HFFc6 (cell line): ENCODE data around the gene HDC. TPM values are rescaled to one million over a fixed set of nuclear protein-coding genes. Genes with fewer than 3 reads are reported as not detected.

Experiments used
- DNase-seq: peaks from one replicate; pipeline ENCODE4 v3.0.0-alpha.2; 2018
- H3K27ac Mint-ChIP-seq: 2 replicates; pipeline ENCODE4 v1.8.0; 2020; ENCODE audit warnings: mild to moderate bottlenecking, mixed read lengths
- H3K27me3 Mint-ChIP-seq: 2 replicates; pipeline ENCODE4 v1.8.0; 2021; ENCODE audit warnings: mild to moderate bottlenecking, moderate library complexity, mixed read lengths; ENCODE audit not compliant: insufficient read depth
- H3K36me3 Mint-ChIP-seq: 2 replicates; pipeline ENCODE4 v1.8.0; 2021; ENCODE audit warnings: low read depth, mixed read lengths
- H3K4me1 Mint-ChIP-seq: 2 replicates; pipeline ENCODE4 v1.8.0; 2020; ENCODE audit warnings: low read depth, mixed read lengths
- H3K4me3 Mint-ChIP-seq: 2 replicates; pipeline ENCODE4 v1.8.0; 2020; ENCODE audit warnings: mild to moderate bottlenecking, moderate library complexity, mixed read lengths
- H3K9me3 Mint-ChIP-seq: 2 replicates; pipeline ENCODE4 v1.8.0; 2020; ENCODE audit warnings: mild to moderate bottlenecking, mixed read lengths
- total RNA-seq, 6 experiments: library from RNA; stranded (reverse); fragmentation: NEBNext Ultra II Directional; extraction: Animal tissue kit (Norgen Biotek cat#: 25700); gene quantifications; 2 replicates in 1 of 6; 3 replicates in 5 of 6; pipeline ENCODE4 v1.2.3, GENCODE V29; 2021
- TF ChIP-seq, protein P1 (sequence below): fragments of 200-600 bp; sonication (generic); IDR thresholded peaks from 2 replicates; pipeline ENCODE4 v1.5.0; 2021; ENCODE audit warnings: antibody characterized with exemption, mild to moderate bottlenecking

The HDC gene
- total RNA-seq, 6 experiments from 2014 or later: 0.07 TPM; not detected in 5

DNA sequence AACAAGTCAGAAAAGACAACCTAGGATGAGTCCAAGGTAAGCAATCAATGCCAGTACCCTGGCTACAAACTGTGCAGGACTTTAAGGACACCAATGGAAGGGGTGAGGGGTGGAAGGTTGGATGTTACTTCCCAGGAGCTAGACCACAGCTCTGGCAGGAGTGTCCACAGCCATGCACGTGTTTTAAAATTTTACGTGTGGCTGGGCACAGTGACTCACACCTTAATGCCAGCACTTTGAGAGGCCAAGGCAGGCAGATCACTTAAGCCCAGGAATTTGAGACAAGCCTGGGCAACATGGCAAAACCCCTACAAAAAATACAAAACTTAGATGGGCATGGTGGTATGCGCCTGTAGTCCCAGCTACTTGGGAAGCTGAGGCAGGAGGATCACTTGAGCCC is 14.7 kb upstream of the HDC start:
- TF ChIP-seq, protein P1, sequence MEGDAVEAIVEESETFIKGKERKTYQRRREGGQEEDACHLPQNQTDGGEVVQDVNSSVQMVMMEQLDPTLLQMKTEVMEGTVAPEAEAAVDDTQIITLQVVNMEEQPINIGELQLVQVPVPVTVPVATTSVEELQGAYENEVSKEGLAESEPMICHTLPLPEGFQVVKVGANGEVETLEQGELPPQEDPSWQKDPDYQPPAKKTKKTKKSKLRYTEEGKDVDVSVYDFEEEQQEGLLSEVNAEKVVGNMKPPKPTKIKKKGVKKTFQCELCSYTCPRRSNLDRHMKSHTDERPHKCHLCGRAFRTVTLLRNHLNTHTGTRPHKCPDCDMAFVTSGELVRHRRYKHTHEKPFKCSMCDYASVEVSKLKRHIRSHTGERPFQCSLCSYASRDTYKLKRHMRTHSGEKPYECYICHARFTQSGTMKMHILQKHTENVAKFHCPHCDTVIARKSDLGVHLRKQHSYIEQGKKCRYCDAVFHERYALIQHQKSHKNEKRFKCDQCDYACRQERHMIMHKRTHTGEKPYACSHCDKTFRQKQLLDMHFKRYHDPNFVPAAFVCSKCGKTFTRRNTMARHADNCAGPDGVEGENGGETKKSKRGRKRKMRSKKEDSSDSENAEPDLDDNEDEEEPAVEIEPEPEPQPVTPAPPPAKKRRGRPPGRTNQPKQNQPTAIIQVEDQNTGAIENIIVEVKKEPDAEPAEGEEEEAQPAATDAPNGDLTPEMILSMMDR: no peak
- Mint-ChIP-seq H3K4me1 (peaks cover 9% of the 10 kb centered on the region), H3K27ac (no peak overlapping the region), H3K4me3 (no peak overlapping the region), H3K36me3 (peaks cover 14% of the 10 kb centered on the region), H3K9me3 (no peaks in the 10 kb centered on the region), H3K27me3 (peaks cover 2% of the 10 kb centered on the region)
- no peak for DNase-seq

DNA sequence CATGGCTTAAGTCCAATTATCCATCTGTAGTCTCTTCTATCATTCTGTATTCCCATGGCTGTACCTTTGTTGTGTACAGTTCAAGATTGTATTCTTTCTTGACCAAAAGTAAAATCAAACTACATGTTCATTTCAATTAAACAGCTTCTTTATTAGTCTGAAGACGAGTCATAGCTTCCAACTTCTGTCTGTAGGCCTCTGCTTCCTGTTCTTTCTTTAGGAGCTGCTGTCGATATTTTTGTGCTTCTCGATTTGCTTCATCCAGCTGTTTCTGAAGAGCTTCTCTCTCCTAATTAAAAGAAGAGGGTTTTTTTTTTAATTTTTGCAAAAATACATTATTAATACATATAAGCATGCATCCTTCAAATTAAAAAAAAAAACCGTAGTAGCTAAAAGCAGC is 13.0 kb upstream of the HDC start:
- Mint-ChIP-seq H3K27me3 (peaks cover 2% of the 10 kb centered on the region), H3K36me3 (peaks cover 14% of the 10 kb centered on the region), H3K9me3 (no peaks in the 10 kb centered on the region), H3K4me1 (peaks cover 9% of the 10 kb centered on the region), H3K4me3 (no peak overlapping the region), H3K27ac (no peak overlapping the region)
- TF ChIP-seq, protein P1: no peak
- no peak for DNase-seq

DNA sequence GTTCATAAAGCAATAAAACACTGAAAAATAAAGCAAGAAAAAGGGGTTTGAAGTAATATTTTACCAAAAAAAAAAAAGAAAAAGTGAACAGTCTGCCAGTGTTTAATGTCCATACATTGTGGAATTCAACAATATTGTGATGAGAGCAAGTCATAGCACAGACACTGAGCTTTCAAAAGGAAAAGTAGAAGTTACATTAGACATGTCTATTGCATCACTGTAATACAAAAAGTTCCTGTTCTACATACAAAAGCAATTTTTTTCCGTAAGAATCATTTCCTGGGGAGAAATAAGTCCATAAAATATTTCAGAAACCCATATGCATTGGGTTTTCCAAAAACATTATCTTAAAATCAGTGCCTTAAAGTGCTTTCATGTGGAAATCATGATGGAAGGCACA is 11.8 kb upstream of the HDC start:
- no peaks in the 10 kb centered on the region for H3K9me3 Mint-ChIP-seq
- DNase-seq: no peak
- H3K36me3 Mint-ChIP-seq: peaks cover 14% of the 10 kb centered on the region
- TF ChIP-seq, protein P1: no peak
- peaks cover 9% of the 10 kb centered on the region for H3K4me1 Mint-ChIP-seq
- no peak overlapping the region for H3K27ac Mint-ChIP-seq
- H3K27me3 Mint-ChIP-seq: peaks cover 2% of the 10 kb centered on the region
- H3K4me3 Mint-ChIP-seq: no peak overlapping the region

DNA sequence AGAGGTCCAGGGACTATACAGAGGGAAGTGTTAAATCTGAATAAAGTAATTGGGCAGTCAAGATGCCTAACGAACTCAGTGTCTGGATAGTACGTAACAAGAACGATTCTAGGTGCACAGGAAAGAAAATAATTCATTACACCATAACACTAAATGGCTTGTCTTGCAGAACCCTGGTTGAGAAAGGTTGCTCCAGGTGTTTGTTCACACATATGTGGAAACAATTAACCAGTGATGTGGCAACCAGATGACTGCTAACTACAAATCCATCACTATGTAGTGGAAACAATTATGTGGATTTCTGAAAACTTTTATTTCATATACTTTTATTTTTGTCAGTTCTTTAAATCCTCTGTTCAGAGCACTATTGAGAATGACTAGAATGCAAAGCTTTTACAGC is 10.4 kb upstream of the HDC start:
- no peak overlapping the region for H3K27ac Mint-ChIP-seq
- no peaks in the 10 kb centered on the region for H3K9me3 Mint-ChIP-seq
- H3K27me3 Mint-ChIP-seq: peaks cover 2% of the 10 kb centered on the region
- TF ChIP-seq, protein P1: no peak
- H3K4me3 Mint-ChIP-seq: no peak overlapping the region
- peaks cover 9% of the 10 kb centered on the region for H3K4me1 Mint-ChIP-seq
- peaks cover 14% of the 10 kb centered on the region for H3K36me3 Mint-ChIP-seq
- no peak for DNase-seq

DNA sequence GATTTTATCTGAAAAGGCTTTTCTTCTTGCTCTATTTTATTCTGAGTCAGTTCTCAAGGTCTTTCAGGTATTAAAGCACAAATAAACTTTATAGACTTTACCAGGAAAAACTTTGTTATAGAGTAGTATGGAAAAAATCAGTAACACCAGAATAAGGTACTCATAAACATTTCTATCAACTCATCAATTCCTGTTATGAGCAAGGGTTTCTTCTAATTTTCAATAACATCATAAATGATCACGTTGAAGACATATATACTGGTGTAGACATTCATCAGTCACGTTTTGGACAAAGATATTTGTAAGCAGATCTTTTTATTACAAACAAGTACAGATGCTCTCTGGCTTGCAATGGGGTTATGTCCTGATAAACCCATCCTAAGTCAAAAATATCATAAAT is 9.6 kb upstream of the HDC start:
- H3K27me3 Mint-ChIP-seq: peaks cover 2% of the 10 kb centered on the region
- peaks cover 14% of the 10 kb centered on the region for H3K36me3 Mint-ChIP-seq

More for the DNA sequence above, 9.6 kb upstream of the HDC start:
- DNase-seq: no peak
- Mint-ChIP-seq H3K27ac (no peak overlapping the region), H3K9me3 (no peaks in the 10 kb centered on the region), H3K4me3 (no peak overlapping the region), H3K4me1 (peaks cover 3% of the 10 kb centered on the region)
- TF ChIP-seq, protein P1: no peak
